ENCODE data around the gene ZFAND2B. TPM values are rescaled to one million over a fixed set of nuclear protein-coding genes. Genes with fewer than 3 reads are reported as not detected.

Gene ZFAND2B
- total and polyA plus RNA-seq, 2 experiments from 2014 or later, result 58.1 to 65.4 TPM

DNA sequence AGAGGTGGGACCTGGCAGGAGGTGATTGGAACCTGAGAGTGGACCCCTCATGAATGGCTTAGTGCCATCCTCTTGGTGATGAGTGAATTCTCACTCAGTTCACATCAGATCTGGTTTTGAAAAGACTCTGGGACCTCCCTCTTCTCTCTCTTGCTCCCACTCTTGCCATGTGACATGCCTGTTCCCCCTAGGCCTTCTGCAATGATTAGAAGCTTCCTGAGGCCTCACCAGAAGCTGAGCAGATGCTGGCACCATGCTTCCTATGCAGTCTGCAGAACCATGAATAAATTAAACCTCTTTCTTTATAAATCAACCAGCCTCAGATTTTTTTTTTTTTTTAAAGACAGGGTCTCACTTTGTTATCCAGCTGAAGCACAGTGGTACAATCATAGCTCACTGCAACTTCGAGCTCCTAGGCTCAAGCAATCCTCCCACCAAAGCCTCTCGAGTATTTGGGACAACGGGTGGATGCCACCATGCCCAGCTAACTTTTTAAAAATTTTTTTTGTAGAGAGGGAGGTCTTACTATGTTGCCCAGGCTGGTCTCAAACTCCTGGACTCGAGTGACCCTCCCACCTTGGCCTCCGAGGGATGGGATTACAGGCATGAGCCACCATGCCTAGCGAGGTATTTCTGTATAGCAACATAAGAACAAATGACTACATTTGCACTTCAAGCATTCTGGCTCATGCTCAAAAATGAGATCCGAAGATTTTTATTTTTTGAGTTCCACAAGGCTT, 2.0 kb upstream of the ZFAND2B start:
- H3K4me3 ChIP-seq, result no peak overlapping the region
- no peak overlapping the region for H3K27ac ChIP-seq
- H3K27me3 ChIP-seq, result no peaks in the 10 kb centered on the region
- H3K79me2 ChIP-seq, result peaks cover 6% of the 10 kb centered on the region
- no peaks in the 10 kb centered on the region for H3K9me2 ChIP-seq (replicated peaks; ENCODE audit: insufficient read depth)
- H4K20me1 ChIP-seq (ENCODE audit: insufficient read depth, poor library complexity, severe bottlenecking), result peaks cover 3% of the 10 kb centered on the region
- H3K4me1 ChIP-seq (ENCODE audit: insufficient read depth), result peaks cover 20% of the 10 kb centered on the region
- no peak overlapping the region for H3K4me2 ChIP-seq
- TF ChIP-seq EZH2 (IDR thresholded peaks at IDR 0.05; ENCODE audit: borderline replicate concordance) (no peak), EZH2phosphoT487 (IDR thresholded peaks at IDR 0.05; ENCODE audit: low read depth, severe bottlenecking, unreplicated experiment) (no peak)
- TF ChIP-seq, protein P1, sequence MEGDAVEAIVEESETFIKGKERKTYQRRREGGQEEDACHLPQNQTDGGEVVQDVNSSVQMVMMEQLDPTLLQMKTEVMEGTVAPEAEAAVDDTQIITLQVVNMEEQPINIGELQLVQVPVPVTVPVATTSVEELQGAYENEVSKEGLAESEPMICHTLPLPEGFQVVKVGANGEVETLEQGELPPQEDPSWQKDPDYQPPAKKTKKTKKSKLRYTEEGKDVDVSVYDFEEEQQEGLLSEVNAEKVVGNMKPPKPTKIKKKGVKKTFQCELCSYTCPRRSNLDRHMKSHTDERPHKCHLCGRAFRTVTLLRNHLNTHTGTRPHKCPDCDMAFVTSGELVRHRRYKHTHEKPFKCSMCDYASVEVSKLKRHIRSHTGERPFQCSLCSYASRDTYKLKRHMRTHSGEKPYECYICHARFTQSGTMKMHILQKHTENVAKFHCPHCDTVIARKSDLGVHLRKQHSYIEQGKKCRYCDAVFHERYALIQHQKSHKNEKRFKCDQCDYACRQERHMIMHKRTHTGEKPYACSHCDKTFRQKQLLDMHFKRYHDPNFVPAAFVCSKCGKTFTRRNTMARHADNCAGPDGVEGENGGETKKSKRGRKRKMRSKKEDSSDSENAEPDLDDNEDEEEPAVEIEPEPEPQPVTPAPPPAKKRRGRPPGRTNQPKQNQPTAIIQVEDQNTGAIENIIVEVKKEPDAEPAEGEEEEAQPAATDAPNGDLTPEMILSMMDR (IDR thresholded peaks at IDR 0.05; ENCODE audit: poor library complexity), result no peak
- no peaks in the 10 kb centered on the region for H3K9me3 ChIP-seq (ENCODE audit: low read depth)
- no peak overlapping the region for H2AFZ ChIP-seq
- no peaks in the 10 kb centered on the region for H3K36me3 ChIP-seq (replicated peaks; ENCODE audit: insufficient read depth, low read depth)
- DNase-seq (ENCODE audit: low spot score), result no peak
- WGBS (ENCODE audit: low lambda C conversion rate, missing lambda C conversion rate), result 98% methylated on average over 7 of the region's 7 CpGs

GRCh38 chr2:219205165-219205538, 1.4 kb upstream of the ZFAND2B start:
- H4K20me1 ChIP-seq (ENCODE audit: insufficient read depth, poor library complexity, severe bottlenecking), result peaks cover 3% of the 10 kb centered on the region
- no peak for DNase-seq (ENCODE audit: low spot score)
- no peaks in the 10 kb centered on the region for H3K9me2 ChIP-seq (replicated peaks; ENCODE audit: insufficient read depth)
- H2AFZ ChIP-seq, result no peak overlapping the region
- H3K4me1 ChIP-seq (ENCODE audit: insufficient read depth), result peaks cover 20% of the 10 kb centered on the region
- H3K36me3 ChIP-seq (replicated peaks; ENCODE audit: insufficient read depth, low read depth), result no peaks in the 10 kb centered on the region
- H3K27ac ChIP-seq, result no peak overlapping the region
- no peak overlapping the region for H3K4me2 ChIP-seq
- no peaks in the 10 kb centered on the region for H3K9me3 ChIP-seq (ENCODE audit: low read depth)
- no peak for TF ChIP-seq EZH2phosphoT487 (IDR thresholded peaks at IDR 0.05; ENCODE audit: low read depth, severe bottlenecking, unreplicated experiment)
- TF ChIP-seq, protein P1 (IDR thresholded peaks at IDR 0.05; ENCODE audit: poor library complexity), result no peak
- TF ChIP-seq EZH2 (IDR thresholded peaks at IDR 0.05; ENCODE audit: borderline replicate concordance), result no peak
- H3K27me3 ChIP-seq, result no peaks in the 10 kb centered on the region
- H3K79me2 ChIP-seq, result peaks cover 6% of the 10 kb centered on the region
- H3K4me3 ChIP-seq, result no peak overlapping the region
- 81% methylated on average over 5 of the region's 5 CpGs for WGBS (ENCODE audit: low lambda C conversion rate, missing lambda C conversion rate)

GRCh38 chr2:219205981-219206327, 628 bp upstream of the ZFAND2B start:
- TF ChIP-seq, protein P1 (IDR thresholded peaks at IDR 0.05; ENCODE audit: poor library complexity), result no peak
- no peak for TF ChIP-seq EZH2 (IDR thresholded peaks at IDR 0.05; ENCODE audit: borderline replicate concordance)
- TF ChIP-seq EZH2phosphoT487 (IDR thresholded peaks at IDR 0.05; ENCODE audit: low read depth, severe bottlenecking, unreplicated experiment), result no peak
- peak overlapping the region; percentile 98 for H3K27ac ChIP-seq
- WGBS (ENCODE audit: low lambda C conversion rate, missing lambda C conversion rate), result 28% methylated on average over 7 of the region's 7 CpGs

More at GRCh38 chr2:219205981-219206327, 628 bp upstream of the ZFAND2B start:
- Histone ChIP-seq H4K20me1 (ENCODE audit: insufficient read depth, poor library complexity, severe bottlenecking) (peaks cover 3% of the 10 kb centered on the region), H3K9me2 (replicated peaks; ENCODE audit: insufficient read depth) (no peaks in the 10 kb centered on the region), H3K36me3 (replicated peaks; ENCODE audit: insufficient read depth, low read depth) (no peaks in the 10 kb centered on the region), H2AFZ (peak overlapping the region; percentile 92), H3K79me2 (peaks cover 6% of the 10 kb centered on the region), H3K4me2 (peak overlapping the region; percentile 82), H3K4me3 (peak overlapping the region; percentile 60), H3K4me1 (ENCODE audit: insufficient read depth) (peaks cover 20% of the 10 kb centered on the region), H3K27me3 (no peaks in the 10 kb centered on the region), H3K9me3 (ENCODE audit: low read depth) (no peaks in the 10 kb centered on the region)
- no peak for DNase-seq (ENCODE audit: low spot score)

All from hepatocyte (in vitro differentiated cells).